HL-60 (cell line): ENCODE measurements around the gene DHX15.

Experiments used
- DNase-seq, 2 experiments: peaks; one replicate each; pipeline ENCODE4 v3.0.0-alpha.2; 2010 to 2020; ENCODE audit warnings: low read depth in 1 of 2, low spot score in 1 of 2
- H3K27ac ChIP-seq: fragments of 250-450 bp; sonication (Bioruptor Pico); replicated peaks from 2 replicates; pipeline ENCODE4 v1.5.1; 2020; ENCODE audit warnings: mild to moderate bottlenecking, moderate library complexity
- H3K27me3 ChIP-seq: fragments of 250-450 bp; sonication (Bioruptor Pico); 2 replicates; pipeline ENCODE4 v1.5.1; 2021; ENCODE audit warnings: mild to moderate bottlenecking, moderate library complexity; ENCODE audit not compliant: insufficient read depth, poor library complexity, severe bottlenecking
- H3K4me3 ChIP-seq: replicated peaks from 2 replicates; pipeline ENCODE4 v1.5.1; 2011; ENCODE audit warnings: mild to moderate bottlenecking, control low read depth, low read length; ENCODE audit not compliant: insufficient read depth
- CTCF ChIP-seq: IDR thresholded peaks from one replicate; pipeline ENCODE4 v1.5.1; 2011; ENCODE audit warnings: low read length, control low read depth, inconsistent platforms; ENCODE audit not compliant: insufficient read depth
- GABPA ChIP-seq: IDR thresholded peaks from 2 replicates; pipeline ENCODE4 v1.6.1; 2012; ENCODE audit warnings: low read depth
- POLR2AphosphoS5 ChIP-seq: IDR thresholded peaks from 2 replicates; pipeline ENCODE4 v1.6.1; 2012; ENCODE audit warnings: low read depth
- REST ChIP-seq: IDR thresholded peaks from 2 replicates; pipeline ENCODE4 v1.6.1; 2012; ENCODE audit warnings: low read depth; ENCODE audit not compliant: insufficient replicate concordance
- SPI1 ChIP-seq: IDR thresholded peaks from 2 replicates; pipeline ENCODE4 v1.6.1; 2012; ENCODE audit warnings: low read depth, mild to moderate bottlenecking, borderline replicate concordance

The DHX15 gene

DNA sequence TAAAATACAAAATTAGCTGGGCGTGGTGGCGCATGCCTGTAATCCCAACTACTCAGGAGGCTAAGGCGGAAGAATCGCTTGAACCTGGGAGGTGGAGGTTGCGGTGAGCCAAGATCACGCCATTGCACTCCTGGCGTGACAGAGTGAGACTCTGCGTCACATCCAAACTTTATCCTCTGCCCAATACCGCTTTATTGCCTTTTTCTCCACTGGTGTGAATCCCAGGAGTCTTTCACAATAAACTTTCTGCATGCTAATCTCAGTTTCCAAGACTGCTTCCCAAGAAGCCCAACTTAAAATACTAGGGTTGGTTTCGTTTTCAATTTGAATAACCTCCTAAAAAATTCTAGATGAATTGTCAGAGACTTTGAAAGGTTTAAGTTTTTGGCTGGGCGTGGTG is 27.2 kb upstream of the DHX15 start:
- DNase-seq = no peak
- TF ChIP-seq CTCF (no peak), SPI1 (no peak), REST (no peak), POLR2AphosphoS5 (no peak), GABPA (no peak)
- Histone ChIP-seq H3K27me3 (no peaks in the 10 kb centered on the region), H3K27ac (no peak overlapping the region), H3K4me3 (no peak overlapping the region)

DNA sequence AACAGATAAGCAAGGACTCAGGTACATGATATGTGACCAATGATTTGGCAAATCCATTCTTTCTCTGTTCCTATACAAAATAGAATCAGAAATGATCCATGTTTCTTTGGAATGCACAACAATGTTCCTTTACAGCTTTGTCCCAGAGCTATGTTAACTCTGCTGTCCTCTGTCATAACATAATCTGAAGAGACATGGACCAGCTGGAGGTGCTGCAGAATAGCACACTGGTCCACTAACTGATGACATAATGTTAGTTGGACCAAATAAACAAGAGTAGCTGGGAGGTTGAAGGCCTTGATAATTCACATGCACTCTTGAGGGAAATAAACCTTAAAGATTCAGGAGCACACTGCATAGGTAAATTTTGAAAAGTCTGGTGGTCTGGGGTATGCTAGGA is 23.0 kb upstream of the DHX15 start:
- no peak overlapping the region for H3K4me3 ChIP-seq
- no peak overlapping the region for H3K27ac ChIP-seq
- H3K27me3 ChIP-seq = no peaks in the 10 kb centered on the region
- no peak for DNase-seq
- TF ChIP-seq POLR2AphosphoS5 = no peak
- no peak for TF ChIP-seq CTCF
- no peak for TF ChIP-seq REST
- no peak for TF ChIP-seq GABPA
- no peak for TF ChIP-seq SPI1

DNA sequence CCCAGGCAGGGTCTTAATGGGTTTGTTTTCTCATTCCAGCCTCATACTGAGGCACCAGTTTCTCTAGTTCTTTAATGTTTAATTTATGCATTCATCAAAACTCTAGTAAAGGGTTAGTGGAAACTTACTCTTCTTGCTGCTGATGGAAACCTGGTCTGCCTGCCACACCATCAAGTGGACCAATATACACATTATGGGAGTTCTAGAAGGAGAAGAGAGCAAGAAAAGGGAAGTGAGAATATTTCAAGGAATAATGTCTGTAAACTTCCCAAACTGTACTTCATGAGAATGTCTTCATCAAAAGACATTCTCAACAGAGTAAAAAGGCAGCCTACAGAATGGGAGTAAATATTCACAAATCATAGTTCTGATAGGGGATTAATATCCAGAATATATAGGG is 20.9 kb upstream of the DHX15 start:
- H3K27me3 ChIP-seq = no peaks in the 10 kb centered on the region
- no peak overlapping the region for H3K27ac ChIP-seq

GRCh38 chr4:24604558-24605214 is 20.3 kb upstream of the DHX15 start:
- DNase-seq = no peak

More for the DNA sequence above, 20.9 kb upstream of the DHX15 start:
- no peak for TF ChIP-seq POLR2AphosphoS5
- TF ChIP-seq SPI1 = 0 out of 2 replicates have a peak, but pooled peaks have one; percentile 27
- H3K4me3 ChIP-seq = no peak overlapping the region
- no peak for DNase-seq

More at GRCh38 chr4:24604558-24605214, 20.3 kb upstream of the DHX15 start:
- Histone ChIP-seq H3K4me3 (no peak overlapping the region), H3K27me3 (no peaks in the 10 kb centered on the region), H3K27ac (no peak overlapping the region)
- TF ChIP-seq SPI1 = peak; percentile 55
- TF ChIP-seq POLR2AphosphoS5 = no peak
- no peak for TF ChIP-seq REST
